SH-SY5Y (cell line): Measurements from ENCODE around the gene POR.

Experiments used
- GATA2 ChIP-seq: IDR thresholded peaks from 2 replicates; pipeline ENCODE4 v1.6.1; 2011; ENCODE audit warnings: mild to moderate bottlenecking, low read depth, low read length
- GATA3 ChIP-seq: IDR thresholded peaks from 2 replicates; pipeline ENCODE4 v1.6.1; 2011; ENCODE audit warnings: low read depth, mild to moderate bottlenecking, low read length, moderate library complexity

The POR gene

DNA sequence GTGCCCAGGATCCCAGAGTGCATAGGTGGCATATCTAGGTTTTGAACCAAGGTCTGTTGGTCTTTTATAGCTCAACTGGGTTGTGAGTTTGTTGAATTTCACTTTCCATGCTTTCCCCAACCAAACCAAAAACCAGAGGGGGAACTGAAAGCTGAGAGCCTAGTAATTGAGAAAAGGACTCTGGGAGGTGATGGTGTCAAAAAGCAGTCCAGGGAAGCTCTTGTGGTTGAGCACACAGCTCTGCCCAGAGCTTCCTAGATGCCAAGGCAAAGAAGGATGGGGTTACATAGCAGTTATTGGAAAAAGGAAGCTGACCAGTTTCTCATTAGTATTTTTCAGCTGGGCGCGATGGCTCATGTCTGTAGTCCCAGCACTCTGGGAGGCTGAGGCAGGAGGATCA lies 9.9 kb downstream of the POR start:
- TF ChIP-seq GATA2: no peak
- no peak for TF ChIP-seq GATA3

GRCh38 chr7:75925717-75926435 lies 10.9 kb downstream of the POR start:
- TF ChIP-seq GATA3: no peak
- no peak for TF ChIP-seq GATA2

DNA sequence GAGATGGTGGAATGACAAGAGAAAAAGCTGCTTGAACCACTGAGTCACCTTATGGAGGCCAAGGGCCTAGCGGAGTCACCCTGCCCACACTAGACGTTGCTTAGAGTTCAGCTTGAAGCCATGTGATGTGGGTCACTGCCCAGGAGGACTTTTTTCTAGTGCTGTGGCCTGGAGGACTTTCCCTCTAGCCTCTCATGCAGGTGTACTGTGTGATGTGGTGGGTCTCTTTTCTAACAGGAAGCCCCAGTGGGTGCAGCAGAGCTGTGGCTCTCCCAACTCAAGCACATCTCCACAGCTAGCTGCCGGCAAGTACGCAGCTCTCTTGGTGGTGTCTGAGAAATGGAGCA lies 13.6 kb downstream of the POR start:
- no peak for TF ChIP-seq GATA2
- no peak for TF ChIP-seq GATA3

- TF ChIP-seq GATA2 (no peak), GATA3 (no peak)
These were observed 16.7 kb downstream of the POR start for GRCh38 chr7:75931680-75932079.

- TF ChIP-seq GATA2 (no peak), GATA3 (no peak)
These were observed 23.2 kb downstream of the POR start for GRCh38 chr7:75937958-75938786.

DNA sequence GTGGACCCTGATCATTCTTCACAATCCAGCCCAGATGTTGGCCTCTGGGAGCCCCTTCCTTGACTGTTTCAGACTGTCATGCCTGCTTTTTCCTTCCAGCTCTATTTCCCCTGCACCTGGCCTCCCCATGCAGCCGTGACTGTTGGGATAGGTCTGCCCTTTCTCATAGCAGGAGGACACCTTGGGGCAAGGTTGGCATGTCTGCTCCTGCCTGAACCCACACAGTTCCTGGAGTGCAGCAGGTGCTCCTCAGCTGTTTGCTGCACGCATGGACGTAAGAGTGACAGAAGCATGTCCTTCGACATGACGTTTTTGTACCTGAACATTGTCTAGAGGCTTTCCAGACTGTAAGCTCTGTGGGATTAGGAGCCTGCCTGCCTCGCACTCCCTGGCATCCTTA lies 24.0 kb downstream of the POR start:
- TF ChIP-seq GATA2 (no peak), GATA3 (no peak)

- TF ChIP-seq GATA2 (no peak), GATA3 (no peak)
These were observed 28.9 kb downstream of the POR start for GRCh38 chr7:75943864-75944263.

- TF ChIP-seq GATA3: no peak
- no peak for TF ChIP-seq GATA2
These were observed 29.6 kb downstream of the POR start for GRCh38 chr7:75944507-75944906.

GRCh38 chr7:75945297-75946168 lies 30.6 kb downstream of the POR start:
- TF ChIP-seq GATA3: no peak
- TF ChIP-seq GATA2: no peak

DNA sequence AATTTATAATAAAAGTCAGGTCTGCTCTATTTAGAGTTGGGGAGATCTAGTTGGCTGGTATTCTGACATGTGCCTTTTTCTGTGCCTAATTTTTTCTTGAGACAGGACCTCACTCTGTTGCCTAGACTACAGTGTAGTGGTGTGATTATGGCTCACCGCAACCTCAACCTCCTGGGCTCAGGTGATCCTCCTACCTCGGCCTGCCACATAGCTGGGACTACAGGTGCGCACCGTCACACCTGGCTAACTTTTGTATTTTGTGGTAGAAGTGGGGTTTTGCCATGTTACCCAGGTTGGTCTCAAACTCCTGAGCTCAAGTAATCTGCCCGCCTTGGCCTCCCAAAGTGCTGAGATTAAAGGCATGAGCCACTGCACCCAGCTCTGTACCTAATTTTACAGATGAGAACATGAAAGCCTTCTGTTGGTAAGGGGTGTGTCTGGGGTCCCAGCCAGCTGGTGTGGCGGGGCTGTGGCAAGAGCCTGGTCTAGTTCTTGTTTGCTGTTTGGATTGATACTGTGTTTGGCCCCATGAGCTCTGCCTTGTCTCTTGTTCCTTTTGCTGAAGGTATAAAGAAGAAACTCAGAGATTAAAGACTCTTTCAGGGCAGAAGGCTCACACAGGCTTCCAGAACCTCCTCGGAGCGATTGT lies 31.4 kb downstream of the POR start:
- TF ChIP-seq GATA2: no peak
- TF ChIP-seq GATA3: no peak

GRCh38 chr7:75948179-75948578 lies 33.2 kb downstream of the POR start:
- TF ChIP-seq GATA3: no peak
- no peak for TF ChIP-seq GATA2

- TF ChIP-seq GATA2 (no peak), GATA3 (no peak)
These were observed 35.2 kb downstream of the POR start for GRCh38 chr7:75950111-75950681.

GRCh38 chr7:75951506-75951905 lies 36.6 kb downstream of the POR start:
- no peak for TF ChIP-seq GATA3
- no peak for TF ChIP-seq GATA2
